ENCODE data around the gene TTYH2.

- TF ChIP-seq GATA3 (IDR thresholded peaks at IDR 0.05; ENCODE audit: low read depth, low read length) (no peak), GATA2 (IDR thresholded peaks at IDR 0.05; ENCODE audit: low read depth, low read length) (no peak)
Observed at GRCh38 chr17:74260525-74260850, 47.1 kb downstream of the TTYH2 start.

Measured in SH-SY5Y (cell line).